NCI-H2029 treated with DMSO at 0.1 percent for 48 hours (cell line): ENCODE data around the gene FTCD.

ENCODE experiments used
- DNase-seq: peaks from one replicate; lab custom pipeline; 2025; lab: John Stamatoyannopoulos, UW

The FTCD gene

DNA sequence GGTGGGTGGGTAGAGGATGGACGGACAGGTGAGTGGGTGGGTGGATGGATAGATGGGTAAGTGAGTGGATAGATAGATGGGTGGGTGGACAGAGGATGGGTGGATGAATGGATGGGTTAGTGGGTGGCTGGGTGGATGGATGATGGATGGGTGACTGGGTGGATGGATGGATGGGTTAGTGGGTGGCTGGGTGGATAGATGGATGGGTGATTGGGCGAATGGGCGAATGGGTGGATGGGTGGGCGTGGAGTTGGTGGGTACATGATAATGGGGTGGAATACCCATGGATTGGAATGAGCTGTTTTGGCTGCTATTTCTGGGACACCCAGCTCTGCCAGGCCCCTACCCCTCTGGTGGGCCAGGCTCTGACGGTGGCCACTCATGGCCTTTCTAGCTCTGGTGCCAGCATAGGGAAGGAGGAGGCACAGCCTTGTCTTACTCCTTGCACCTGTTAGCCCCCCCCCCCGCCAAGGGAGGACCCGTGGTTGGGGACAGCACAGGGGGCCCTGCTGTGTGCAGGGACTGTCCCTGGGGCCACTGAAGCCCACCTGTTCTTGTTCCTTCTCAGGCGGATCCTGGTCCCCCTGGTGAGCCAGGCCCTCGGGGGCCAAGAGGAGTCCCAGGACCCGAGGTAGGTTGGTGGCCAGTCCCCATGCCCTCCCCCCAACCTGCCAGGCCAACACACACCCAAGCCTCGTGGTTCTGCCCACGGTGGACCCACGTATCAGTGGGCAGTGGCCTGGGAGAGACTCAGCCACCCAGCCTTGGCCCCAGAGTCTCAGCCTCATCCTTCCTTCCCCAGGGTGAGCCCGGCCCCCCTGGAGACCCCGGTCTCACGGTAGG is 31.1 kb downstream of the FTCD start:
- DNase-seq, result no peak

- no peak for DNase-seq
Observed at GRCh38 chr21:46122758-46123683, 32.4 kb downstream of the FTCD start.

GRCh38 chr21:46122237-46122671 is 33.1 kb downstream of the FTCD start:
- no peak for DNase-seq

- DNase-seq, result no peak
Observed at GRCh38 chr21:46121286-46122221, 33.8 kb downstream of the FTCD start.

GRCh38 chr21:46120301-46121285 is 34.8 kb downstream of the FTCD start:
- DNase-seq, result no peak

DNA sequence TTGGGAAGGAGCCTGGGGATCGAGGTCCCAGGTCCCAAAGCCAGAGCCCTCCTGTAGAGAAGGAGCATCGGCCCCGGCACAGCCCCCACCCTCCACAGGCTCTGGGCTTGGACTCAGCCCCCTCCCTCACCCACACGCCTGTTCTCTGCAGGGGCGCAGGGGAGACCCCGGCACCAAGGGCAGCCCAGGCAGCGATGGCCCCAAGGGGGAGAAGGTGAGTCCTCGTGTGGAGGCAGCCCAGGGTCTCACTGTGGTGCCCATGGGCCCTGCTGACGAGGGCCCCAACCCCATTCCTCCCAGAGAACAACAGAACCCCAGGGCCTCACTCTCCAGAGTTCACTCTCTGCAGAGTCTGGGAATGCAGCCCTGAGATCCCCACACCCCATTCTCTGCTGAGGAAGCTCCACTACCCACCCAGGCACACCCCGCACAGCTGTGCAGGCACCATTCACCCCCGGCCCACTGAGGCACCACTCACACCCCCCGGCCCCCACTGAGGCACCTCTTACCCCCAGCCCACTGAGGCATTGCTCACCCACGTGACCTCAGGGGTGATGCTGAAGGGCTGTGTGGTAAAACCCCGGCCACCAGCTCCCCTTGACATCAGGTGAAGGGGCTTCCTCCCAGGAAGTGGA is 35.6 kb downstream of the FTCD start:
- no peak for DNase-seq

GRCh38 chr21:46119144-46119636 is 36.2 kb downstream of the FTCD start:
- no peak for DNase-seq

- no peak for DNase-seq
Observed at GRCh38 chr21:46118316-46119143, 36.8 kb downstream of the FTCD start.

- no peak for DNase-seq
Observed at GRCh38 chr21:46117586-46118315, 37.6 kb downstream of the FTCD start.

GRCh38 chr21:46116776-46117585 is 38.4 kb downstream of the FTCD start:
- no peak for DNase-seq

DNA sequence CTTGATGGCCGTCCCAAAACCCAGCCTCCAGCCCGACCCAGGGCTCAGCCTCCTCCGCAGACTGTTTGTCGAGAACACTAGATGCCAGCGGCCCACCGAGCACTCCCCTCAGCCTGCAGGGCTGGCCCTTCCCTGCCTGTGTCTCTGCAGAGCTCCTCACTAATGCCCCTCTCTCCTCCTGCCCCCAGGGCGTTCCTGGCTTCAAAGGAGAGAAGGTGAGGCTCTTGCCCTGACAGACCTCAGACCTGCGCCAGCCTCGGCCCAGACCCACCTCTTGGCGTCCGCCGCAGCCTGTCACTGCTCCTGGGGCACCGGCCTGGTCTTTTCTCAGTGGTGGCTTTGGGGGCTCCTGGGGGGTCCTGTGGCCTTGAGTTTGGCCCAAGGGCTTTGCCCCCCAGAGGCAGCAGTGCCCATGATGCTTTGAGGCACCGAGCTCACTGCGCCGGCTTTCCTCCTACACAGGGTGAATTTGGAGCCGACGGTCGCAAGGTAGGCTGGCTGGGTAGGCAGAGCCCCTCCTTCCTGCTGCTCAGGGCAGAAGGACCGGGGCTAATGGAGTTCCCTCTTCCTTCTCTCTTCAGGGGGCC is 39.1 kb downstream of the FTCD start:
- no peak for DNase-seq

DNA sequence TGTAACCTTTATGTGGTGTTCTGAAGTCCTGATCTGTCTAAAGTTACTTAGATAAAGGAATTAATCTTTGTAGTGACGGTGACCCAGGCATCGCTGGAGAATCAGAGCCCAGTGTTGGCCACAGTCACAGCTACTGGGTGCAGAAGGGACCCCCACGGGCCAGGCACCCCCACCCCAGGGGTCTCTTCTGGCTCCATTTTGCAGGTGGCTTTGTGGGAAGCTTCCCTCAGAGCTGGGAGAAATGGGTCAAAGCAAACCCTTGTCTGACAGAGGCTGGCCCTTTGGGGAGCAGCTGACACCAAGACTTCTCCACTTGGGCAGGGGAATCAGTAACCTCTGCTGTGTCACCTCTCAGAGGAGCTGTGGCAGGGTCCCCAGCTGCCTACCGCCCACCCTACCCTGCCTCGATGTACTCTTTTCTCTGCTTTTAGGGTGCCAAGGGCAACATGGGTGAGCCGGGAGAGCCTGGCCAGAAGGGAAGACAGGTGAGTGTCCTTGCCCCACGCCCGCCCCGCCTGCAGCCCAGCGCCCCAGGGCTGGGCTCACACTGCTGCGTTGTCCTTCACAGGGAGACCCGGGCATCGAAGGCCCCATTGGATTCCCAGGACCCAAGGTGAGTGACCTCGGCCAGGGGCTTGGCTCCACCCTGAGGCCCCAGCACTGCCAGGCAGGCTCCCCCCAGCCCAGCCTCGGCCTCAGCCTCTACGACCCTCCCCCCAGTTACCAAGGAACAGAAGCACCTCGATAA is 39.8 kb downstream of the FTCD start:
- no peak for DNase-seq

- DNase-seq, result no peak
Observed at GRCh38 chr21:46114963-46115362, 40.4 kb downstream of the FTCD start.

DNA sequence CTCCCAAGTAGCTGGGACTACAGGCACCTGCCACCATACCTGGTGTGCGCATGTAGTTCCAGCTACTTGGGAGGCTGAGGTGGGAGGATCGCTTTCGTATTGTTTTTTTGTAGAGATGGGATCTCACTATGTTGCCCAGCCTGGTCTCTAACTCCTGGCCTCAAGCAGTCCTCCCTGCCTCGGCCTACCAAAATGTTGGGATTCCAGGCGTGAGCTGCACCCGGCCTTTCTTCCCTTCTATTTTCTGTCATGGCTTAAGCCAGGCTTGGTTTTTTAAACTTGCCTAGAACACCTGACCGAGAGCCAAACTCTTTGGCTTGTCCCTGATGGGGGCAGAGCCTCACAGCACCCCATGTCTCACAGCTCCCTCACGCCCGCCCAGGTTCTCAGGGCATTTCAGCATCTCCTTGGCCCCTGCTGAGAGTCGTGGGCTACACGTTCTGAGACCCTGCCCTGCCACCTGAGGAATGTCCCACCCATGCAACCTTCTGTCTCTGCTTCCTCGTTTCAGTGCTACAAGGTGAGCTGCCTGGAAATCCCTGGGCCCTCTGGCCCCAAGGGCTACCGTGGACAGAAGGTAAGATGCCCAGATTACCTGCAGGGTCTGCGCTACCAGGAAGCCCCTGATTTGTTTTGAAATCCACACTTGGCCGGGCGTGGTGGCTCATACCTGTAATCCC is 41.7 kb downstream of the FTCD start:
- DNase-seq, result no peak

DNA sequence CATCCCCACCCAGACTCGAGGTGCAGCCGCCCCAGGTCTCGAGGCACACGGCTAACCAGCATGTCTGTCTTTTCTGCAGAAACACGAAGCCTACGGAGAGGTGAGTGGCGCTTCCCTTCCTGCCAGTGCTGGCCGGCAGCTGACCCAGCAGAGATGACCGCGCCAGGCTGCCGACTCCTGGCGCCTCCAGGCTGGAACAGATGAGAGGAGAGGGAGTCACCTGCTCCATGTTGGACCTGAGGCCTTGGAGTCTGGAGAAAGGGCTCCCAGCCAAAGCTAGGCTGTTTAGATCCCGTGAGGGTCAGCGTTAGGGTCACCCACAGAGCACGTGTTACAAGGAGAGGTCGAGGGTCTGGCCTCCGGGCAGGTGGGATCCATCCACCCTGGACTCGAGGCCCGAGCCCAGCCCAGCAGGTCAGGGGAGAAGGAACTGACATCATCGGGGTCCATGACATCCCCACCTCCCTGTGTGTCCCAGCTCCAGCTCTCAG is 42.6 kb downstream of the FTCD start:
- DNase-seq, result no peak
